ENCODE results near the gene EIF2AK3.

DNA sequence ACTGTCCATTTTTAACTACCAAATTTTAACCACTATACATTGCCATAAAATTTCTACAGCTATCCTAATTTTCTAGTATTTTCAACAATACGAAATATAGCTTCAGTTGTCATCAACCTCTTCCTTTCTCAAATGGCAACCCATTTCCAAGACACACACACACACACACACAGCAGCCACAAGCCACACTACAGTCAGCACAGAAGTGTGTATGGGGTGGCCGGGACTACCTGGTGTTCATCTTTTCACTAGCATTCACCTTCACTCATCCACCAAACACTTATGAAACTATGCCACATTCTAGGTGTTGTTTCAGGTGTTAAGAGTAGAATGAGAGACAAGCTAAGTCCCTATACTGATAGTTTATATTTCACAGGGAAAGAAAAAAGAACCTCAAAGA lies 62.9 kb downstream of the EIF2AK3 start:
- TF ChIP-seq, protein P1, sequence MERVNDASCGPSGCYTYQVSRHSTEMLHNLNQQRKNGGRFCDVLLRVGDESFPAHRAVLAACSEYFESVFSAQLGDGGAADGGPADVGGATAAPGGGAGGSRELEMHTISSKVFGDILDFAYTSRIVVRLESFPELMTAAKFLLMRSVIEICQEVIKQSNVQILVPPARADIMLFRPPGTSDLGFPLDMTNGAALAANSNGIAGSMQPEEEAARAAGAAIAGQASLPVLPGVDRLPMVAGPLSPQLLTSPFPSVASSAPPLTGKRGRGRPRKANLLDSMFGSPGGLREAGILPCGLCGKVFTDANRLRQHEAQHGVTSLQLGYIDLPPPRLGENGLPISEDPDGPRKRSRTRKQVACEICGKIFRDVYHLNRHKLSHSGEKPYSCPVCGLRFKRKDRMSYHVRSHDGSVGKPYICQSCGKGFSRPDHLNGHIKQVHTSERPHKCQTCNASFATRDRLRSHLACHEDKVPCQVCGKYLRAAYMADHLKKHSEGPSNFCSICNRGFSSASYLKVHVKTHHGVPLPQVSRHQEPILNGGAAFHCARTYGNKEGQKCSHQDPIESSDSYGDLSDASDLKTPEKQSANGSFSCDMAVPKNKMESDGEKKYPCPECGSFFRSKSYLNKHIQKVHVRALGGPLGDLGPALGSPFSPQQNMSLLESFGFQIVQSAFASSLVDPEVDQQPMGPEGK (CRISPR knock-in tag; IDR thresholded peaks at IDR 0.05; ENCODE audit: borderline replicate concordance), result no peak
- TF ChIP-seq, protein P2, sequence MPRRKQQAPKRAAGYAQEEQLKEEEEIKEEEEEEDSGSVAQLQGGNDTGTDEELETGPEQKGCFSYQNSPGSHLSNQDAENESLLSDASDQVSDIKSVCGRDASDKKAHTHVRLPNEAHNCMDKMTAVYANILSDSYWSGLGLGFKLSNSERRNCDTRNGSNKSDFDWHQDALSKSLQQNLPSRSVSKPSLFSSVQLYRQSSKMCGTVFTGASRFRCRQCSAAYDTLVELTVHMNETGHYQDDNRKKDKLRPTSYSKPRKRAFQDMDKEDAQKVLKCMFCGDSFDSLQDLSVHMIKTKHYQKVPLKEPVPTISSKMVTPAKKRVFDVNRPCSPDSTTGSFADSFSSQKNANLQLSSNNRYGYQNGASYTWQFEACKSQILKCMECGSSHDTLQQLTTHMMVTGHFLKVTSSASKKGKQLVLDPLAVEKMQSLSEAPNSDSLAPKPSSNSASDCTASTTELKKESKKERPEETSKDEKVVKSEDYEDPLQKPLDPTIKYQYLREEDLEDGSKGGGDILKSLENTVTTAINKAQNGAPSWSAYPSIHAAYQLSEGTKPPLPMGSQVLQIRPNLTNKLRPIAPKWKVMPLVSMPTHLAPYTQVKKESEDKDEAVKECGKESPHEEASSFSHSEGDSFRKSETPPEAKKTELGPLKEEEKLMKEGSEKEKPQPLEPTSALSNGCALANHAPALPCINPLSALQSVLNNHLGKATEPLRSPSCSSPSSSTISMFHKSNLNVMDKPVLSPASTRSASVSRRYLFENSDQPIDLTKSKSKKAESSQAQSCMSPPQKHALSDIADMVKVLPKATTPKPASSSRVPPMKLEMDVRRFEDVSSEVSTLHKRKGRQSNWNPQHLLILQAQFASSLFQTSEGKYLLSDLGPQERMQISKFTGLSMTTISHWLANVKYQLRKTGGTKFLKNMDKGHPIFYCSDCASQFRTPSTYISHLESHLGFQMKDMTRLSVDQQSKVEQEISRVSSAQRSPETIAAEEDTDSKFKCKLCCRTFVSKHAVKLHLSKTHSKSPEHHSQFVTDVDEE (CRISPR knock-in tag; IDR thresholded peaks at IDR 0.05), result no peak
- TF ChIP-seq TOX (CRISPR knock-in tag; IDR thresholded peaks at IDR 0.05; ENCODE audit: borderline replicate concordance), result no peak
- TF ChIP-seq ZNF8 (CRISPR knock-in tag; IDR thresholded peaks at IDR 0.05), result no peak
